GM12872 (cell line): ENCODE results near the gene MBD6.

Source experiments
- CTCF ChIP-seq: IDR thresholded peaks from 3 replicates; pipeline ENCODE4 v1.5.1; 2011; ENCODE audit warnings: low read depth, mild to moderate bottlenecking, low read length, moderate library complexity; ENCODE audit not compliant: insufficient read depth

The MBD6 gene

GRCh38 chr12:57483466-57483865, 39.2 kb upstream of the MBD6 start:
- no peak for TF ChIP-seq CTCF

GRCh38 chr12:57485695-57486094, 36.9 kb upstream of the MBD6 start:
- no peak for TF ChIP-seq CTCF

GRCh38 chr12:57487055-57487596, 35.5 kb upstream of the MBD6 start:
- TF ChIP-seq CTCF: no peak

GRCh38 chr12:57487597-57488401, 34.8 kb upstream of the MBD6 start, which contains the start of gene MARS1:
MARS1 (plus strand) TSS chr12:57488068; CDS start chr12:57488091, 23 bp downstream.
- TF ChIP-seq CTCF: peak; percentile 59

- no peak for TF ChIP-seq CTCF
Observed at GRCh38 chr12:57488402-57489156, 34.0 kb upstream of the MBD6 start.

- TF ChIP-seq CTCF: no peak
Observed at GRCh38 chr12:57489157-57489641, 33.4 kb upstream of the MBD6 start.

- TF ChIP-seq CTCF: no peak
Observed at GRCh38 chr12:57490126-57490525, 32.5 kb upstream of the MBD6 start.
